Right renal cortex interstitium (tissue), 3 donors: ENCODE measurements around the gene TCTN1. TPM values are rescaled to one million over a fixed set of nuclear protein-coding genes. Genes with fewer than 3 reads are reported as not detected.
"Not testable (repeated sequence)": the region's sequence is repeated elsewhere in the genome, so short reads cannot be mapped to it uniquely, and the experiment has no call there.

Experiments
- DNase-seq, 3 donors: peaks; one replicate each; pipeline ENCODE4 v3.0.0-alpha.2; 2013; ENCODE audit warnings: low read depth in 3 of 3, low spot score in 2 of 3
- polyA plus RNA-seq, 3 donors: library from polyadenylated mRNA; unstranded; fragments of 120-200 nt; gene quantifications; one replicate each; pipeline ENCODE4 v1.2.1, GENCODE V29; 2013; ENCODE audit not compliant: insufficient read length in 3 of 3

TCTN1 gene
- polyA plus RNA-seq, 3 donors = 72.5 to 91.8 (median 87.6) TPM

DNA sequence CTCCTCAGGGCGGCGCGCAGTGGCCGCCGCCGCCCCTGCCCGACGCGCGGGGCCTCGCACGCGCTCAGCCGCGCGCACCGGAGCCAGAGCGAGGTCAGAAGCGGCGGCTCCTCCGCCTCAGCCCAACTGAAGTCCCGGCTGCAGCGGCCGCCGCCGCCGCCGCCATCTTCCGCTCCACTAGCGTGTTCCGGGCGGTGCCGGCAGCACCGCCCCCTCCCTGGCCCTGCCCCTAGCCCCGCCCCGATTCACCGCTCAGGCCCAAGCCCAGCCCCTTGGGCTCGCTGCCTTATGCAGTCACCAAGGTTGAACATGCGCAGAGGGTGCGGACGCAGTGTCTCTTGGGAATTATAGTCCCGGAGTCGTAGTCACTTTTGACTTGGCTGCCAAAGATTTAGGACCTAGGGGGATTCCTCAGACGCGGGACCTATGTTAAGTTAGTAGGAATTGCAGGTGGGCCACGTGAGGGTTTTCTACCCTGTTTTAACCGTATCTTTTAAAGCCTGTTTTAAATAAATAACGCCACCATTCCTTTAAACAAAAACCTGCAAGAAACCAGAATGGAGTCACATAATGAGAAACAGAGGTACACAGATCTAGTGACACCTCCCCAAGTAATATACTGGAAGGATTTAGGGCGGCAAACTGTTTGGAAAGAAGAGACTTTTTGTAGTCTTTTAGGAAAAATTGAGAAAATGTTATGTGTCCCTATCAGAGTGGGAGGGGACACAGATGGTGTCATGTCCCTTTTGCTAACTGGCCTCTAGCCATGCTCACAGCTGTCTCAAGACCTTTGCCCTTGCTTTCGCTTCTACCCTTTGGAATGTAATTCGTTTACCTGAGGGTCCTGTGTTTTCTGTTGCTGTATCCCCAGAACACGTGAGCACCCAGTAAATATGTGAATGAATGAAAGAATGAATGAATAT, 30.5 kb upstream of the TCTN1 start, which contains the start of gene PPTC7:
Gene PPTC7, minus strand, starts transcription at position 182 of the 923 bp plus-strand sequence. CDS start 287 bp downstream, outside the sequence.
- DNase-seq = peak; percentile 90 to 94 (median 92)

DNA sequence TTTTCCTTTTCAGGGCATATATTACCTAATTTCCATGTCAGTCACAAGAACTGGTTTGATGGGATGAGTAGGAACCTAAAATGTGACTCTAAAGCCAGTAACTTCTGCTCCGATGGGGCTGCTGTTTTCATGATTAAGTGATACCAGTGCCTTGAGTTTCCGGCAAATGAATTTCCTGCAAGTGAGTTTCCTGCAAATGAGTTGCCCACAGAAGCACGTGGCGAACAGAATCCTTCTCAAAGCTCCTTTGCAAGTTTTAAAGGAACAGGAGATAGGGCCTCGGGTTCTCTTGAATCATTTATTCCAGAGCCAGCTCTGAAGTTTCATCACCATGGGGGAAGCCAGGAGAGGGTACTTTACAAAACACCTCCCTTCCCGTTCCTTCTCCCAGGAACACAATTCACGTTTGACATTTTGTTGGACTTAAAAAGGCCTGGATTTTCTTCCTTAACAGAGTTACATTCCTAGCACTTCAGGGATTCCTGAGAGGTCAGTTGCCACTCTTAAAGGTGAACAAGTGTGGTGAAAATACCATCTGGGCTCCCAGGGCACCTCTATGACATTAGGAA, 28.6 kb upstream of the TCTN1 start:
- no peak for DNase-seq

DNA sequence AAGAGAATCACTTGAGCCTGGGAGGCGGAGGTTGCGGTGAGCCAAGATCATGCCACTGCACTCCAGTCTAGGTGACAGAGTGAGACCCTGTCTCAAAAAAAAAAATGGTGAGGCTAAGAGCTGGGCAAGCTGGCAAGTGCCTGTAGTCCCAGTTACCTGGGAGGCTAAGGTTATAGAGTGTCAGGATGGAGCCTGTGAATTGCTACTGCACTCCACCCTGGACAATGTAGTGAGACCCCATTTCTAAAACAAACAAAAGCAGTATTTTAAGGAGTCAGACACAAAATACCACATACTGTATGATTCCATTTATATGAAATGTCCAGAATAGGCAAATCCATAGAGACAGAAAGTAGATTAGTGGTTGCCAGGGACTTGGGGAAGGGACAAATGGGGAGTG, 26.8 kb upstream of the TCTN1 start:
- DNase-seq = not testable (repeated sequence)

DNA sequence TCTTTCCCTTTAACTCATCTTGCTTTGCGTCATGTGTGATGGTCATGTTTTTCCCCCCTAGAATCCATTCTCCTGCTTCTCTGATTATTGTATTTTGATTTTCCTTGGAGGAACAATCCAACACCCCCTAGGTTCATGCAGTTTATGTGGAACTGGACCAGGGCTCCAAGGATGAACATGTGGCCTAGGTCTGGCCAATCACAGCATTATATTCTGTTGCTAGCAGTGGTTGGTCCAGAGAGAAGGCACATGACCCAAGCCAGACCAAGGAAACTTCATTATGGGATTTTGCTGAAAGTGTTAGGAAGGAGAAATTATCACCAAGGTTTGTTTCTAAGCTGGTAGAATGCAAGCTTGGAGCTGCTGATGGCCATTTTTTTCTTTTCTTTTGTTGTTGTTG, 23.9 kb upstream of the TCTN1 start:
- DNase-seq = no peak

DNA sequence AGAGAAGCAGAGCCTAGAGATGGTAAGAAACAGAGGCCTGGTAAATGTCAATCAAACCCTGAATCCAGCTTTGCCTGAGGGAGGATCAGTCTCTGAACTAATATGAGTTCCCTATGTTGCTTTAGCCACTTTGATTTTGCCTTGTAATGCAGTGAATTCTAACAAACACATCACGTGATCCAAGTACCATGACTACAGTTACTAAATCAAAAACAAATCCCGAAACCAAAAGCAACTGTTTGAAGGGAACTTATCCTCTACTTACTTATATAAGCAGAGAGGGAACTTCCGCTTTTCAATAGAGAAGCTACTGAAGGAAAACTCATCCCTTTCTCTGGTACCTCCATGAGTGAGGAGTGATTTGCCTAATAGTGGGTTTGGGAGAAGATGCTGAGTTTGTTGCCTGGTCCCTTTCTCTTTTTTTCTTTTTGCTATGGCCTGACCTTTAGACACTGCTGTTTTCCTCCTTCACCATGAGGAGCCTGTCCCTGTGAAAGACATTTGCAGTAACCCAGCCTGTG, 23.1 kb upstream of the TCTN1 start:
- no peak for DNase-seq

DNA sequence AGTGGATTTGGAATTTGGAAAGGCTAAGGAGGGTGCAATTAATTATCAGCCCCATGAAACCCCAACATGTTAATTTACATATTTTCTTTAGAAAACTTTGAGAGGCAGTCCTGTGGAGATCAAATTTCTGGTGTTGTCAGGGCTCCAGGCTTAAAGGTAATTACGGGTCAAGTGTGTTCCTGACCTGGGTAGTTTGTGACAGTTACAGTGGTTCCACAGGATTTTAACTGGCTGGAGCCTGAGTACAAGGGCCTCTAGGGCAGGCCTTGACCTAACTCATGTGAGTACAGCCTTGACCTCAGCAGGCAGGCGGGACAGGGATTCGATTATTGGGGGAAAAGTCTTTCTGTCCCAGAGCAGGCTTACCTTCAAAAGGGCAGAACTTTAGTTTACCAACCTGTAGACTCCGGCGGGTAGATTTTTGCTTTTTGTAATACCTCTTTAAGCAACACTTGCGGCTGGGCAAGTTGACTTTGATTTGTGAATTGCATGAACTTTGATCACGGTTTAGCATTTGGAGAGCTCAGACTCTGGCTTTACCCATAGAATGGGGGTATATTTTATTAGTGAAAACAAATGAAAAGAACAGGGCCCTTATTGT, 22.4 kb upstream of the TCTN1 start:
- DNase-seq = no peak

DNA sequence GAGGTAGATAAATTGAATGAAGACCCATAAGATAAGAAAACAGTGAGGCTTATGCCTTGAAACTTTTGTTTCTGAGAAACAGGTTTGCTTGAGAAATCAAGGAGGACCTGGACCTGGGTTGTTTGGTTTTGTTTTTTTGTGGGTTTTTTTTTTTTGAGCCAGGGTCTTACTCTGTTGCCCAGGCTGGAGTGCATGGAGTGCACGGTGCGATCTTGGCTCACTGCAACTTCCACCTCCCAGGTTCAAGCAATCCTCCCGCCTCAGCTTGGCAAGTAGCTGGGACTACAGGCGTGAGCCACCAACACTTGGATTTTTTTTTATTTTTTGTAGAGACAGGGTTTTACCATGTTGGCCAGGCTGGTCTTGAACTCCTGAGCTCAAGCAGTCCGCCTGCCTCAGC, 21.9 kb upstream of the TCTN1 start:
- DNase-seq = no peak

DNA sequence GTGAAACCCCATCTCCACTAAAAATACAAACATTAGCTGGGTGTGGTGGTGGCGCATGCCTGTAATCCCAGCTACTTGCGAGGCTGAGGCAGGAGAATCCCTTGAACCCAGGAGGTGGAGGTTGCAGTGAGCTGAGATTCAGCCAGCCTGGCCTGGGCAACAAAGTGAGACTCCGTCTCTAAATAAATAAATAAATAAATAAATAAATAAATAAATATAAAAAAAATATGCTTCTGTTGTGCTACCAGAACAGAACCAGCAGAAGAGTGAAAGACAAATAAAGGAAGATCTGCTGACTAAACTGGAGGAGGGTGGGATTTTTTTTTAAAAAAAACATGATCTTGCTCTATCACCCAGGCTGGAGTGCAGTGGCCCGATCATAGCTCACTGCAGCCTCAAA, 21.0 kb upstream of the TCTN1 start:
- not testable (repeated sequence) for DNase-seq

DNA sequence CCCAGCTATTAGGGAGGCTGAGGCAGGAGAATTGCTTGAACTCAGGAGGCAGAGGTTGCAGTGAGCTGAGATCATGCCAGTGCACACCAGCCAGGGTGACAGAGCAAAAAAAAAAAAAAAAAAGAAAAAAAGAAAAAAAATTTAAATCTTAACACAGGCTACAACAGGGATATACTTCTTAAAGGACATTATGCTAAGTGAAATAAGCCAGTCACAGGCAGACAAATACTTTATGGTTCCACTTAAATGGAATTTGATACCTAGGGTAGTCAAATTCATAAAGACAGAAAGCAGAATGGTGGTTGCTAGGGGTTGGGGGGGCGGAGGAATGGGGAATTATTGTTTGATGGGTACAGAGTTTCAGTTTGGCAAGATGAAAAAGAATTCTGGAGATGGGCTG, 16.0 kb upstream of the TCTN1 start:
- DNase-seq = no peak

DNA sequence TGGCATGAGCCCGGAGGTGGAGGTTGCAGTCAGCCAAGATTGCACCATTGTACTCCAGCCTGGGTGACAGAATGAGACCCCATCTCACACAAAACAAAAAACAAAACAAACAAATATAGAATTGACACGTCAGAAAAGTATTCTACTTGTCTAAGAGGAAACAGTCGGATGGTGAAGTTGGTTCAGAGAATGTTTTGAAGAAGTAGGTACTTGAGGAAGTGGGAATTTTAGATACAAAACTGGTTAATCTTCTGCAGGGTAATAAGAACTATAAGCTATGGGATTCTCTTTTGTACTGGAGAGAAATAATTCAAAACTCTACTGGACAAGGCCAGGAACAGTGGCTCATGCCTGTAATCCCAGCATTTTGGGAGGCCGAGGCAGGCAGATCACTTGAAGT, 14.6 kb upstream of the TCTN1 start:
- no peak for DNase-seq

DNA sequence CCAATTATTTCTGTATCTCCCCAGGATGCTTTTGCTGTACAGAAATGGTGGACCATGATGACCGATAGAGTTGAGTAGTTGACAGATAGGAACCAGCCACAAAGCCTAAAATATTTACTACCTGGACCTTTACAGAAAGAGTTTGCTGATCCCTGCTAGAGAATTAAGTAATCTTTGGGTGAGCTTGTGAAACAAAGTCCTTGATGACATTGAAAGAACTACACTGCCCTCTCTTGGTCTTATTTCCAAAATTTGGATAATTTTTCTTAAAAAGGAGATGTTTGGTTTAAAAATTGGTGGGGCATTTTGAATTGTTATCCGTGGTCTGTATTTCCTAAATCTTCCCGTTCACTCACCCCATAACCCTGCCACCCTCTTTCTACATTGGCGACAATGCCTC, 13.7 kb upstream of the TCTN1 start:
- DNase-seq = no peak

DNA sequence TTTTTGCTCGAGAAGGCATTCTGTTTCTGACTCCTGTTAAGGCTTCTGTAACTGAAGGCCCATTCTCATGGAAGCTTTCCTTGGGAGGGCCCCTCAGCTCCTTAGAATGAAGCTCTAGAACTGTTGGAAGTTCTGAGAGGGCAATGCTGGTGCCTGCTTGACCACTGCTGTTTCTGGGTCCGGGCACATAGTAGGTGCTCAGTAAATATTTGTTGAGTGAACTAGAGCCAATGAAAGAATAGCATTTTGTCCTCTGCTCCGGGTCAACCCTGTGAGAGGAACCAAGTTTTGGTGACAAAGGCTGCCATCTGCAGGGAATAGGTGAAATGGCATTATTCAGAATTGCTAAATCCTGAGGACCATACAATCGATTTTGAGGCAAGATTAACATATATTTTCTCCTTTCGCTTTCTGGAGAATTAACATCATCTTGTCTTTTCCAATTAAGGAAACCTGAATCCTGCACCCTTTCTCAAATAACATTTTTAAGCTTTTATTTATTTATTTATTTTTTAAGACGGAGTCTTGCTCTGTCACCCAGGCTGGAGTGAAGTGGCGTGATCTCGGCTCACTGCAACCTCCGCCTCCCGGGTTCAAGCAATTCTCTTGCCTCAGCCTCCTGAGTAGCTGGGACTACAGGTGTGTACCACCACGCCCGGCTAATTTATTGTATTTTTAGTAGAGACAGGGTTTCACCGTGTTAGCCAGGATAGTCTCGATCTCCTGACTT, 11.7 kb upstream of the TCTN1 start:
- DNase-seq = not testable (repeated sequence)

DNA sequence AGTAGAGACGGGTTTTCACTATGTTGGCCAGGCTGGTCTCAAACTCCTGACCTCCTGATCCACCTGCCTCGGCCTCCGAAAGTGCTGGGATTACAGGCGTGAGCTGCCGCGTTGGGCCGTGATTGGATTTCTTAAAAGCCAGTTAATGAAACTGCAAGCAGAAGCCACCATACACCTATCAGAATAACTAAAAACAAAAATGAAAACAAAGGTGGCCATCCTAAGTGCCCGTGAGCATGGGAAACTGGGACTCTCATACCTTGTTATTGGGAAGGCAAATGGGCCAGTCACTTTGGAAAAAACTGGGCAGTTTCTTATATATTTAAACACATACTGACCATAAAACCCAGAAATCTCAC, 7.7 kb upstream of the TCTN1 start:
- DNase-seq = no peak

DNA sequence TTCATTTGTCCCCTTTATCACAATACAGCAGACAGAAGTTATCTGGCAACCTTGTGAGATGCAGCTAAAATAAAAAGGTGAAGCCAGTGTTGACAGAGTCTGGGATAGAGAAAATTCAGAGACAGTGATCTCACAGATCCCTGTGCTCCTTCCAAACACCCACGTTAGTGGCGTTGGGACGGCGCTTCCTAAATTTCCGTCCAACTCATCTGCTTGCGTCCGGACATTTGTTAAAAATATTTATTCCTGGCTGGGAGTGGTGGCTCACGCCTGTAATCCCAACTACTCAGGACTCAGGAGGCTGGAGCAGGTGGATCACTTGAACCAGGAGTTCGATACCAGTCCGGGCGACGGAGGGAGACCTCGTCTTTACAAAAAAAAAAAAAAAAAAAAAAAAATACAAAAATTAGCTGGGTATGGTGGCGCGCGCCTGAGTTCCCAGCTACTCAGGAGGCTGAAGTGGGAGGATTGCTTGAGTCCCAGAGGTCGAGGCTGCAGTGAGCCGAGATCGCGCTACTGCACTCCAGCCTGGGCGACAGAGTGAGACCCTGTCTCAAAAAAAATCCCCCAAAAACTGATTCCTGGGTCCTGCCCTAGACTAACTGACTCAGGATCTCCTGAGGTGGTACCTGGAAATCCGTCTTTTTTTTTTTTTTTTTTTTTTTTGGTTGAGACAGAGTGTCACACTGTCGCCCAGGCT, 708 bp upstream of the TCTN1 start:
- no peak for DNase-seq

DNA sequence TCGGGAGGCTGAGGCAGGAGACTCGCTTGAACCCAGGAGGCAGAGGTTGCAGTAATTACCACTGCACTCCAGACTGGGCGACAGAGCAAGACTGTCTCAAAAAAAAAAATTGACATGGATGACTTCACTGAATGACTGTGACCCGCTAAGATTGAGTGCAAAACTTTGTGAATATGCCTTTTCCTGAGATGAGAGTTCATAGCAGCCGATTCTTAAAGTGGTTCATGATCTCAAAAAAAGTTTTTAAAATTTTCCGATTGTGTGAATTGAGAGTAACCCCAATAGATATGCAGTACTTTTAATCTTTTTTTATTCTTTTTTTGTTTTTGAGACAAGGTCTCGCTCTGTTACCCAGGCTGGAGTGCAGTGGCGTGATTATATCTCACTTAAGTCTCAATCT, 1.2 kb downstream of the TCTN1 start:
- DNase-seq = no peak

DNA sequence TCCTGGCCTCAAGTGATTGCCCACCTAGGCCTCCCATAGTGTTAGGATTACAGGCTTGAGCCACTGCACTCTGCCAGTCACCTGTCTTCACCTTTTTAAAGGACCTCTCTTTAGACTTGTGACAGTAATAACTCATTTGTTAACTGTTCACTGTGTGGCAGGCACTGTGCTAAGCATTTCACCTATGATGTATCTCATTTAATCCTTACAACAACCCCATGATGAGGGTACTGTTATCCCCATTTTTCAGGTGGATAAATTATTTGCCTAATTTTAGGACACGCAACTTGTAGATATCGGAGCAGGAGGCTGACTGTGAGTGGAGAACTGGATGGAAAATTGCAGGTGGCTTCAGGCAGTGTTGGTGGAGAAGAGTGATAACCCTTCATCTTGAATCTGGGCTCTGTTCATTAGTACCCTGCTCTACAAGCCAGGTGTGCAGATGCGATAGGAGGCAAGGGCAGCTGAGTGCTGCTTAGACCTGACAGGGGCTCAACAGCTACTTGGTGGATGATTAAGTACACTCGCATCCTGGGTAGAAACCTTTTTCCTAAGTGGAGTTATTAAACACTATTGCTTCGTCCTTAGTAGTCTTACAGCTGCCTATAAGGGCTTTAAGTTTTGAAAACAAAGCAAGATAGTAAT, 2.7 kb downstream of the TCTN1 start:
- DNase-seq = no peak

DNA sequence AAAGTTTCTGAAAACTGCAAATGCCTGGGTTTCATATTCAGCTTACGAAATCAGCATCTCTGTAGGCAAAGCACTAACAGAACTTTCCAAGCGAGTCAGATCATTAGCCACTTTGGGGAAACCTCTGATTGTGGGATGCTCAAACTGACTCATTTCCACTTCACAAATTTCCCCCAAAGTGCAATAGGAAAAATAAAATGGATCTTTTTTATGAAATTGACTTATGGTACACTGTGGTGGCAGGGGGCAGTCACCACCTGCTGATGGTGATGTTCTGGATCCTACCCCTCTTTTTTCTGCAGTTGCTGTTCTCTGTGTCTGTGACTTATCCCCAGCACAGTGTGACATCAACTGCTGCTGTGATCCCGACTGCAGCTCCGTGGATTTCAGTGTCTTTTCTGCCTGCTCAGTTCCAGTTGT, 5.6 kb downstream of the TCTN1 start:
- no peak for DNase-seq

DNA sequence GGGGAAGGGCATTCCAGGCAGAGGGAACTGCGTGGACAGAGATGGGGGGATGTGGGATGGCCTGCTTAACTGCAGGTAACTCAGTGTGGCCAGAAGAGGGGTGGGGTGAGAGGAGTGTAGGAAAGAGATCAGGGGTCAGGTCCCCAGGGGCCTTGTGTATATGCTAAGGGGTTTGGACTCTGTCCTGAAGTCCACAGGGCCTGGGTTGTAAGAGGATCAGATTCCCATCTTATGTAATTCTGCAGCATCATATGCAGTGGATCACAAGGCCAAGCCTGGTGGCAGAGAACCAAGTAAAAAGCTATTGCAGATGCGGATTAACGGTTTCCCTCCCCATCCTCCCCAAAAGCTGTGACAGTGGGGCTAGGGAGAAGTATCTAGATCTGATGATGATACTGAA, 8.7 kb downstream of the TCTN1 start:
- DNase-seq = no peak

DNA sequence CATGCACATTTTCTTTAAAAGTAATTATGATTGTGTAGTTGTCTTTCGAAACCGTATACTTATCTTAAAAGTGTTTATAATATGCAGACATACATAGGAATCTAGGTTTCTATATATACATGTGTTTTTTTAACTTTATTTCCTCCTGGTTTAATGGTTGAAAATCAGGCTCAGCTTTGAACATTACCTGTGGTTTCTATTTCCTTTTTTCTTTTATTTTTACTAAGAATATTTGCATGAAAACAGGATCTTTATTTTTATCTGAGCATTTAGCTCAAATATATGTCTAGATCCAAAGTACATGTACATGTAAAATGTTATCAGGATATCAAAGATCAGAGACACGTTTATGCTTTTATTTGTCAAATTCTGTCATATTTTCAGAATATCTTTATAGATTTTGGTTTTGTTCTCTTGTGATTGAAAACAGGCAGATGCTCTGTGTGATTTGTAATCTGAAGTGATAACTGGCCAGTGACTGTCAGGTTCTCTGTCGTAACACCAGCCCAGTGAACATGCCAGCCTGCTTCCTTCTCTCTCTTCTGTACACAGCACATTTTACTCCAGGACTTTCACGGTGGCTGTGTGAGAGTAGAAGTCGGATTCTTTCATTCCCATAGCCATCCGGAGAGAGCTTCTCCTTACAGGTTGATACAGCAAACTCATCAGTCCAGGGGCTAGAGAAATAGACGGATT, 13.7 kb downstream of the TCTN1 start:
- DNase-seq = no peak
